ENCODE results near the gene FHIT.

DNA sequence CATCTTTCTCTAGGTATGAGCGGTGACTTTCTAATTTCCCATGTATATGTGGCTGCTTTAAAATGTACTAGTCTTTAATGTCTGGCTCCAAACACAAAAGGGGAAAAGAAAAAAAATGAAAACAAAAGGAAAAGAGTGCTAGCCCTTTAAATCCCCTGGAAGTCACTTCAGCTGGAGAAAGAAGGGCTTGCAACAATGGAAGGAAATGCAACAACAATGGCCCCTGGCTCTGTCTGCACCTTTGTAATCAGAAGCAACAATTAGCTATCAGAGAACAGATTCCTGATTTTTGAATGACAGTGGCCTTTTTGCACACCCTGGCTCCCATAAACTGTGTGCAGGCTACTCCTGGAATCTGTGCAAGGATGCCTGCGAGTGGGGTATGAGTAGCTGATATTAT lies 591.2 kb downstream of the FHIT start:
- TF ChIP-seq, protein P1, sequence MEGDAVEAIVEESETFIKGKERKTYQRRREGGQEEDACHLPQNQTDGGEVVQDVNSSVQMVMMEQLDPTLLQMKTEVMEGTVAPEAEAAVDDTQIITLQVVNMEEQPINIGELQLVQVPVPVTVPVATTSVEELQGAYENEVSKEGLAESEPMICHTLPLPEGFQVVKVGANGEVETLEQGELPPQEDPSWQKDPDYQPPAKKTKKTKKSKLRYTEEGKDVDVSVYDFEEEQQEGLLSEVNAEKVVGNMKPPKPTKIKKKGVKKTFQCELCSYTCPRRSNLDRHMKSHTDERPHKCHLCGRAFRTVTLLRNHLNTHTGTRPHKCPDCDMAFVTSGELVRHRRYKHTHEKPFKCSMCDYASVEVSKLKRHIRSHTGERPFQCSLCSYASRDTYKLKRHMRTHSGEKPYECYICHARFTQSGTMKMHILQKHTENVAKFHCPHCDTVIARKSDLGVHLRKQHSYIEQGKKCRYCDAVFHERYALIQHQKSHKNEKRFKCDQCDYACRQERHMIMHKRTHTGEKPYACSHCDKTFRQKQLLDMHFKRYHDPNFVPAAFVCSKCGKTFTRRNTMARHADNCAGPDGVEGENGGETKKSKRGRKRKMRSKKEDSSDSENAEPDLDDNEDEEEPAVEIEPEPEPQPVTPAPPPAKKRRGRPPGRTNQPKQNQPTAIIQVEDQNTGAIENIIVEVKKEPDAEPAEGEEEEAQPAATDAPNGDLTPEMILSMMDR (IDR thresholded peaks at IDR 0.05; ENCODE audit: insufficient read depth, low read length, poor library complexity, severe bottlenecking) = no peak
- TF ChIP-seq EZH2phosphoT487 (conservative IDR thresholded peaks at IDR 0.05; ENCODE audit: low read length) = no peak
